GM13976 (cell line): ENCODE data around the gene ADGRD1.

Source experiments
- DNase-seq: peaks from one replicate; pipeline ENCODE4 v3.0.0; 2012; ENCODE audit warnings: low spot score
- in situ Hi-C: fragments of 300-500 bp; cut with MboI; formaldehyde crosslinking; loops from one replicate; pipeline ENCODE4 v1.12.0; 2022; ENCODE audit warnings: low sequenced_read_pairs, mixed read lengths, inconsistent platforms; ENCODE audit not compliant: unreplicated experiment
- TF ChIP-seq, protein P1 (sequence below): IDR thresholded peaks from 2 replicates; pipeline ENCODE4 v1.5.1; 2012; ENCODE audit warnings: borderline replicate concordance, mild to moderate bottlenecking; ENCODE audit not compliant: insufficient read depth; ENCODE audit errors: extremely low read depth, missing control alignments, control extremely low read depth

ADGRD1 gene

DNA sequence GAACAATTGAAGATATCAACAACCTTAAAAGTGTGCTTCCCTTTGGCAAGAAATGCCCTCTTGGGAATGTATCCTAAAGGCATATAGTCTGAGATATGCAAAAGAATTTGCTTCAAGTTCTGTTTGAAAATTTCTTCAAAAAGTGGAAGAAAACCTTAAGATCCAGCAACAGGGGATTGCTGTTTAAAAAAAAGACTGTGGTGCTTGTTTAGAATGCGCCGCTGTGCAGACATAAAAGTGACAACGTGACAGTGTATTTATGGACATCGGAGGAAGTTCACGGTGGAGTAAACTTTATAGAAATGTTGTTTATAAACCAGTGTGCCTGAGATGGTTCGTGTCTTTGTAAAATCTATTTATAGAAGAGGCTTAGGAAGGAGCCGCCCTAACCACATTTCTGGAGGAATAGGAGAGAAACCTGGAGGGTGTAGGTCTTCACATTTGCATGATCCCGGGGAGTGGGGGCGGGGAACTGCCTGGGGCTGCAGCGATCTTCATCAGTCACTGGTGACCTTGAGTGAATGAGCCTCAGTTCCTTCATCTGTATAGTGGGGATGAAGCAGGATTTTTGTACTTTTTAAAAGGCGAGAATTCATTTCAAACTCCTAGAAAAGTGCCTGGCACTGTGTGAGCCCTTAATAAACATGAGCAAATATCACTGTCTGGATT lies 27.5 kb downstream of the ADGRD1 start:
- no peak for DNase-seq
- TF ChIP-seq, protein P1, sequence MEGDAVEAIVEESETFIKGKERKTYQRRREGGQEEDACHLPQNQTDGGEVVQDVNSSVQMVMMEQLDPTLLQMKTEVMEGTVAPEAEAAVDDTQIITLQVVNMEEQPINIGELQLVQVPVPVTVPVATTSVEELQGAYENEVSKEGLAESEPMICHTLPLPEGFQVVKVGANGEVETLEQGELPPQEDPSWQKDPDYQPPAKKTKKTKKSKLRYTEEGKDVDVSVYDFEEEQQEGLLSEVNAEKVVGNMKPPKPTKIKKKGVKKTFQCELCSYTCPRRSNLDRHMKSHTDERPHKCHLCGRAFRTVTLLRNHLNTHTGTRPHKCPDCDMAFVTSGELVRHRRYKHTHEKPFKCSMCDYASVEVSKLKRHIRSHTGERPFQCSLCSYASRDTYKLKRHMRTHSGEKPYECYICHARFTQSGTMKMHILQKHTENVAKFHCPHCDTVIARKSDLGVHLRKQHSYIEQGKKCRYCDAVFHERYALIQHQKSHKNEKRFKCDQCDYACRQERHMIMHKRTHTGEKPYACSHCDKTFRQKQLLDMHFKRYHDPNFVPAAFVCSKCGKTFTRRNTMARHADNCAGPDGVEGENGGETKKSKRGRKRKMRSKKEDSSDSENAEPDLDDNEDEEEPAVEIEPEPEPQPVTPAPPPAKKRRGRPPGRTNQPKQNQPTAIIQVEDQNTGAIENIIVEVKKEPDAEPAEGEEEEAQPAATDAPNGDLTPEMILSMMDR, result no peak
- in situ Hi-C loops, result no loop called here

- TF ChIP-seq, protein P1, result no peak
- in situ Hi-C loops, result no loop called here
- DNase-seq, result no peak
Observed at GRCh38 chr12:130981911-130982310, 28.2 kb downstream of the ADGRD1 start.

DNA sequence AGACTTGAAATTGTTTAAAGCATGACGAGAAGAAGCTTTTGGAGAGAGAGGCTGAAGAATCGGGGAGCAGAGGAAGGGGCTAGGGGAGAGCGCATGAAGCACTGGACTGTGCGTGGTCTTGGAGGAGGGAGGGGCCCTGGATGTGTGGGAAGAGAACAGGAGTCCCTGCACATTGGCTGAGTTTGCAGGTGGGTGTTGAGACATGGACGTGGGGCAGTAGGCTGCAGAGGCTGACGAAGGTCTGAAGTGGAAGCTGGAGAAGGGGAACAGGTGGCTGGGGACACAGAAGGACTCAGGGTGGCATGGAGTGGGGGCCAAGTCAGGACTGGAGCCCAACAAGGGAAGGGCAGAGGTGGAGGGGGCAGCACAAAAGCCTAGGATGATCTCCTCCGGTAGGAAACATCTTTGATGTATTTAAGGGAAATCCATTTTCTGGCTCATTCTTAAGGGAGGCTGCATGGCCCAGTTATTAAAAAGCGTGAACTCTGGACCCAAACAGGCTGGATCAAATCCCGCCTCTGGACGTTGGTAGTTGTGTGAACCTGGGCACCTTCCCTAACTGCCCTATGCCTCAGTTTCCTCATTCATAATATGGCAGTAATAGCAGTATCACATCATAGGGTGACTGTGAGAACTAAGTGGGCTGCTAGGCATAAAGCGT lies 29.0 kb downstream of the ADGRD1 start:
- in situ Hi-C loops, result no loop called here
- no peak for DNase-seq
- TF ChIP-seq, protein P1, result no peak

DNA sequence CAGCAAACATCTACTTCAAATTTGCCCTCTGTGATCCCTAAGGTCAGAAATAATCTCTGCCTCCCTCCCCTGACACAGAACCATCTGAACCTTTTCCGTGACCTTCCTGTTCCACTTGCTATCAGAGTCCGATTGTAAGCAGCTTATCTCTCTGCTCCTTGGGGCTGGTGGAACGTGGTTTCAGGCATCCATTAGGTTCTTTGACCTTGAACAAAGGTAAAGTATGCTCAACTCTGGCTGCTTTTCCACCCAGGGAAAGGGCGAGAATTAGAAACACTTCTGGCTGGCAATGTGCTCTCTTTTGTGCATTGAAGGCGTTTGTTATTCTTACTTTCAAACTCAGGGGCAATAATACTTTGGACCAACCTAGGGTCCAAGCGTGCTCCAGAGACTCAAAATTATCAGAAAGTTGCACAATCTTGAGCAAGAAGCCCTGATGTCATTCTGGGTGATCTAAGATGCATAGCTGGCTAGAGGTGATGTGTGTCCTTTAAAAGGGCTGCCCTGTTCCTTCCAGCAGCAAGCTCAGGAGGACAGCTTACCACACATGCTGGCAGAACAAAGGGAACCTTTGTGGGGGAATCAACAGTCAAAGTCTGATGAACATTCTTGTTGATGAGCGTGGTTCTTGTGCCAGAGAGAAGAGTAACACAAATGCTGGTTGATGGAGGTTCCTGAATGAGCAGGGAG lies 29.8 kb downstream of the ADGRD1 start:
- TF ChIP-seq, protein P1, result no peak
- in situ Hi-C loops, result no loop called here
- DNase-seq, result no peak

DNA sequence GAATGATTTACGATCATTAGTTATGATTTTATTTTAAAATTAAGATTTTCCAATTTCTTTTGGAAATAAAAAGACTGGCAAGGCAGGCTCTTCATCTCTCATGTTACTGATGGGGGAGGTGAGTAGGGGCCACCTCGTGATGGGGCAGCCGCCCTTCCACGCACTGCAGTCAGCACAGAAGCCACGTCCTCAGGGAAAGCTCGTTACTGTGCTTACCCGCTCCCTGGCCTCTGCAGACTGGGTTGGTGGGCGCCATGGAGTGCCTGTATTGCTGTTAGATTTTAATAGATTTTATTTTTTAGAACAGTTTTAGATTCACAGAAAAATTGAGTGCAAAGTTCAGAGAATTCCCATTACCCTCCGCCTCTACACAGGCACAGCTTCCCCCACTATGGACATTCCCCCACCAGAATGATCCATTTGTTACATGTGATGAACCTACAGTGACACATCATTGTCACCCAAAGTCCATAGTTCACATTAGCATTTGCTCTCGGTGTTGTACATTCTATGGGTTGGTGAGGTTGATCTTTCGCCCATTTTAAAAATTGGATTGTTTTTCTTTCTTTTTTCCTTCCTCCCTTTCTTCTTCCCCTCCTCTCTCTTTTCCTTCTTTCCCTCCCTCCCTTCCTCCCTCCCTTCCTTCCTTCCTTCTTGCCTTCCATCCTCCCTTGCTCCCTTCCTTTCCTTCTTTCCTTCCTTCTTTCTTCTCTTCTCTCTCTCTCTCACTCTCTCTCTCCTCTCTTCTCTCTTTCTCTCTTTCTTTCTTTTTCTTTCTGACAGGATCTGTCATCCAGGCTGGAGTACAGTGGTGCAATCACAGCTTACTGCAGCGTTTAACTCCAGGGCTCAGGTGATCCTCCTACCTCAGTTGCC lies 30.7 kb downstream of the ADGRD1 start:
- TF ChIP-seq, protein P1, result no peak
- in situ Hi-C loops, result no loop called here
- DNase-seq, result no peak

DNA sequence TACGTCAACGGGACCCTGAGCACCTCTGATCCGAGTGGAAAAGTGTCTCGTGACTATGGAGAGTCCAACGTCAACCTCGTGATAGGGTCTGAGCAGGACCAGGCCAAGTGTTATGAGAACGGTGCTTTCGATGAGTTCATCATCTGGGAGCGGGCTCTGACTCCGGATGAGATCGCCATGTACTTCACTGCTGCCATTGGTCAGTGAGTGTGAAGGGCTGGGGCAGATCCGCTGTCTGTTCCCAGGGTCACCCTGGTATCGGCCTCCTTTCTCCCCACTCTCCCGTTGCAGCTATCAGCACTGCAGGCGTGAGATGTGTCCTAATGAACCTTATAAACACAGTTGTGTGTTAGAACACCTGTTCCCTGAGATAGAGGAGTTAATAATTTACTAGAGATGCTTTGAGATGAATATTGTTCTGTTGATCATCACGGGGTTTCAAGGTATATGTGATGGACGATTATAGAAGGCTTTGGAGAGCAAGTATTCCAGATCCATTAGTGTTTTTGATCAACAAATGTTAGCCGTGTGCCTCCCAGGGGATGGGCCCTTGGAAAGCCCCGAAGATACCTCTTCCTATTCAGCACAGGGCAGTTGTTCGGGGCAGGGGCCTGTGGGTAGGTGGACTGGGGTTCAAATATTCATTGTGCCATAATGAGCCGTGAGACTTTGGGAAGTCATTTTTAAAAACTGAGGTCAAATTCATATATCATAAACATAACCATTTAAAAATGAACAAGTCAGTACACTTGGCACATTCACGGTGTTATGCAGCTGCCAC lies 33.6 kb downstream of the ADGRD1 start:
- TF ChIP-seq, protein P1, result no peak
- in situ Hi-C loops, result no loop called here
- DNase-seq, result no peak
